ENCODE measurements around the gene KRTAP10-9.

GRCh38 chr21:44609193-44609592 is 17.7 kb upstream of the KRTAP10-9 start:
- TF ChIP-seq POLR2AphosphoS5 (IDR thresholded peaks at IDR 0.05) (no peak), EP300 (IDR thresholded peaks at IDR 0.05) (no peak)
- TF ChIP-seq, protein P1, sequence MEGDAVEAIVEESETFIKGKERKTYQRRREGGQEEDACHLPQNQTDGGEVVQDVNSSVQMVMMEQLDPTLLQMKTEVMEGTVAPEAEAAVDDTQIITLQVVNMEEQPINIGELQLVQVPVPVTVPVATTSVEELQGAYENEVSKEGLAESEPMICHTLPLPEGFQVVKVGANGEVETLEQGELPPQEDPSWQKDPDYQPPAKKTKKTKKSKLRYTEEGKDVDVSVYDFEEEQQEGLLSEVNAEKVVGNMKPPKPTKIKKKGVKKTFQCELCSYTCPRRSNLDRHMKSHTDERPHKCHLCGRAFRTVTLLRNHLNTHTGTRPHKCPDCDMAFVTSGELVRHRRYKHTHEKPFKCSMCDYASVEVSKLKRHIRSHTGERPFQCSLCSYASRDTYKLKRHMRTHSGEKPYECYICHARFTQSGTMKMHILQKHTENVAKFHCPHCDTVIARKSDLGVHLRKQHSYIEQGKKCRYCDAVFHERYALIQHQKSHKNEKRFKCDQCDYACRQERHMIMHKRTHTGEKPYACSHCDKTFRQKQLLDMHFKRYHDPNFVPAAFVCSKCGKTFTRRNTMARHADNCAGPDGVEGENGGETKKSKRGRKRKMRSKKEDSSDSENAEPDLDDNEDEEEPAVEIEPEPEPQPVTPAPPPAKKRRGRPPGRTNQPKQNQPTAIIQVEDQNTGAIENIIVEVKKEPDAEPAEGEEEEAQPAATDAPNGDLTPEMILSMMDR (IDR thresholded peaks at IDR 0.05) = no peak
